ENCODE results near the gene ATP6V1G3. TPM values are rescaled to one million over a fixed set of nuclear protein-coding genes. Genes with fewer than 3 reads are reported as not detected.

ATP6V1G3 gene
- total and polyA plus RNA-seq, 2 donors (not counting 1 experiment from before 2014, with no cell fraction given): not detected

GRCh38 chr1:198577444-198577843 lies 37.0 kb upstream of the ATP6V1G3 start:
- Mint-ChIP-seq H3K27me3 (no peaks in the 10 kb centered on the region), H3K4me3 (no peak overlapping the region), H3K9me3 (ENCODE audit: insufficient read depth) (peaks cover 8% of the 10 kb centered on the region), H3K27ac (peak overlapping the region; percentile 22), H3K4me1 (peaks cover 29% of the 10 kb centered on the region)
- intact Hi-C loops (cut with micrococcal nuclease): loop anchor here (2.0 kb wide), 2 partner anchors 21 kb away; no protein-coding TSS in a partner anchor
- no peaks in the 10 kb centered on the region for H3K36me3 ChIP-seq (replicated peaks in 1 of 2; ENCODE audit: control extremely low read depth in 1 of 2, control insufficient read depth in 1 of 2, extremely low read depth in 1 of 2, insufficient read depth in 2 of 2, low read length in 1 of 2)
- no peak overlapping the region for H3K4me2 ChIP-seq (replicated peaks; ENCODE audit: low read depth, low read length, poor library complexity, severe bottlenecking)
- no peak for TF ChIP-seq EZH2 (IDR thresholded peaks at IDR 0.05; ENCODE audit: borderline replicate concordance, insufficient read depth, low read depth, low read length, poor library complexity, severe bottlenecking)
- no peak for TF ChIP-seq CTCF (IDR thresholded peaks at IDR 0.05)
- no peak overlapping the region for H3K4me3 ChIP-seq (ENCODE audit: control extremely low read depth in 1 of 5, extremely low read depth in 1 of 5, insufficient read depth in 1 of 5, low read depth in 2 of 5, low read length in 4 of 5)
- no peak overlapping the region for H3K27ac ChIP-seq (ENCODE audit: low read length in 2 of 2)
- no peak overlapping the region for H2AFZ ChIP-seq (ENCODE audit: insufficient read depth, low read depth, low read length, poor library complexity, severe bottlenecking)
- CTCF ChIA-PET: no interaction called here
- peaks cover 21 to 32% of the 10 kb centered on the region in 2 donors for H3K4me1 ChIP-seq (ENCODE audit: control insufficient read depth in 2 of 2, insufficient read depth in 2 of 2, low read length in 2 of 2)
- H4K20me1 ChIP-seq (ENCODE audit: control insufficient read depth, insufficient read depth, low read length, poor library complexity, severe bottlenecking): no peaks in the 10 kb centered on the region
- H3K27me3 ChIP-seq (replicated peaks in 1 of 4; ENCODE audit: control extremely low read depth in 1 of 4, control insufficient read depth in 3 of 4, insufficient read depth in 4 of 4, low read length in 3 of 4): no peaks in the 10 kb centered on the region
- ATAC-seq (ENCODE audit: low read depth) (no peak), DNase-seq (no peak)
- no peak overlapping the region for H3K9ac ChIP-seq (ENCODE audit: low read length)
- peaks cover 4 to 20% (median 11%) of the 10 kb centered on the region in 3 donors for H3K9me3 ChIP-seq (ENCODE audit: control extremely low read depth in 1 of 3, control insufficient read depth in 2 of 3, insufficient read depth in 1 of 3, low read length in 2 of 3)
- no peaks in the 10 kb centered on the region for H3K79me2 ChIP-seq (ENCODE audit: control insufficient read depth, insufficient read depth, low read length)
- POLR2A ChIA-PET: interaction anchor here (0.6 to 0.7 kb wide), 2 partner anchors 12 to 105 kb away, joined by 3 read pairs; no protein-coding TSS in a partner anchor
- WGBS (ENCODE audit: insufficient coverage): no CpG with 5 or more reads among the region's 1 CpG

GRCh38 chr1:198575798-198576641 lies 35.5 kb upstream of the ATP6V1G3 start:
- Histone ChIP-seq H3K79me2 (ENCODE audit: control insufficient read depth, insufficient read depth, low read length) (no peaks in the 10 kb centered on the region), H3K4me3 (ENCODE audit: control extremely low read depth in 1 of 5, extremely low read depth in 1 of 5, insufficient read depth in 1 of 5, low read depth in 2 of 5, low read length in 4 of 5) (peak overlapping the region in 1 of 5 experiments; percentile 45), H3K4me2 (replicated peaks; ENCODE audit: low read depth, low read length, poor library complexity, severe bottlenecking) (peak overlapping the region; percentile 64), H3K4me1 (ENCODE audit: control insufficient read depth in 2 of 2, insufficient read depth in 2 of 2, low read length in 2 of 2) (peaks cover 21 to 32% of the 10 kb centered on the region in 2 donors), H3K9ac (ENCODE audit: low read length) (peak overlapping the region; percentile 2), H4K20me1 (ENCODE audit: control insufficient read depth, insufficient read depth, low read length, poor library complexity, severe bottlenecking) (no peaks in the 10 kb centered on the region), H3K27me3 (replicated peaks in 1 of 4; ENCODE audit: control extremely low read depth in 1 of 4, control insufficient read depth in 3 of 4, insufficient read depth in 4 of 4, low read length in 3 of 4) (no peaks in the 10 kb centered on the region), H2AFZ (ENCODE audit: insufficient read depth, low read depth, low read length, poor library complexity, severe bottlenecking) (no peak overlapping the region), H3K9me3 (ENCODE audit: control extremely low read depth in 1 of 3, control insufficient read depth in 2 of 3, insufficient read depth in 1 of 3, low read length in 2 of 3) (peaks cover 2 to 12% (median 3%) of the 10 kb centered on the region in 3 donors), H3K36me3 (replicated peaks in 1 of 2; ENCODE audit: control extremely low read depth in 1 of 2, control insufficient read depth in 1 of 2, extremely low read depth in 1 of 2, insufficient read depth in 2 of 2, low read length in 1 of 2) (no peaks in the 10 kb centered on the region), H3K27ac (ENCODE audit: low read length in 2 of 2) (peak overlapping the region; percentile 51 to 79)
- TF ChIP-seq CTCF (IDR thresholded peaks at IDR 0.05) (peak; percentile 9), EZH2 (IDR thresholded peaks at IDR 0.05; ENCODE audit: borderline replicate concordance, insufficient read depth, low read depth, low read length, poor library complexity, severe bottlenecking) (no peak)
- Mint-ChIP-seq H3K27me3 (no peaks in the 10 kb centered on the region), H3K4me1 (peaks cover 29% of the 10 kb centered on the region), H3K4me3 (peak overlapping the region; percentile 30), H3K9me3 (ENCODE audit: insufficient read depth) (no peaks in the 10 kb centered on the region), H3K27ac (peak overlapping the region; percentile 81)
- intact Hi-C loops (cut with micrococcal nuclease): loop anchor here (2.0 kb wide), 2 partner anchors 19 to 23 kb away; no protein-coding TSS in a partner anchor
- POLR2A ChIA-PET: interaction anchor here (0.6 kb wide), 1 partner anchor 45 kb away, joined by 3 read pairs; no protein-coding TSS in a partner anchor
- whole genome bisulfite sequencing (ENCODE audit: insufficient coverage): no CpG with 5 or more reads among the region's 2 CpGs
- ATAC-seq (ENCODE audit: low read depth) (peak; percentile 63), DNase-seq (peak; percentile 61)
- CTCF ChIA-PET: interaction anchor here (0.8 to 1.6 kb wide), 10 partner anchors 9 to 111 kb away, joined by 3 to 6 read pairs (median 3); no protein-coding TSS in a partner anchor

Measured in B cell (primary cell).